ENCODE measurements around the gene ALOX12B.
A peak's percentile ranks its signal among the peaks of the same experiment; 100 is the strongest.
"Not testable (repeated sequence)": the region's sequence is repeated elsewhere in the genome, so short reads cannot be mapped to it uniquely, and the experiment has no call there.

The ALOX12B gene

GRCh38 chr17:8067806-8068205, 19.7 kb downstream of the ALOX12B start:
- DNase-seq, result no peak

- no peak for DNase-seq
Measured at GRCh38 chr17:8066841-8067775, 20.4 kb downstream of the ALOX12B start.

GRCh38 chr17:8064561-8065019, 22.9 kb downstream of the ALOX12B start:
- DNase-seq, result no peak

GRCh38 chr17:8063761-8064534, 23.6 kb downstream of the ALOX12B start:
- DNase-seq, result no peak

- no peak for DNase-seq
Measured at GRCh38 chr17:8062807-8063483, 24.6 kb downstream of the ALOX12B start.

- DNase-seq, result no peak
Measured at GRCh38 chr17:8062435-8062806, 25.1 kb downstream of the ALOX12B start.

- DNase-seq, result not testable (repeated sequence)
Measured at GRCh38 chr17:8061851-8062250, 25.7 kb downstream of the ALOX12B start.

GRCh38 chr17:8060274-8060673, 27.2 kb downstream of the ALOX12B start:
- peak in 30 of 58 donors; percentile 3 to 79 (median 38) for DNase-seq

GRCh38 chr17:8059131-8059530, 28.4 kb downstream of the ALOX12B start:
- DNase-seq, result no peak

- DNase-seq, result peak in 25 of 58 donors; percentile 2 to 64 (median 23)
Measured at GRCh38 chr17:8057691-8058114, 29.8 kb downstream of the ALOX12B start.

- DNase-seq, result no peak
Measured at GRCh38 chr17:8056976-8057625, 30.4 kb downstream of the ALOX12B start.

GRCh38 chr17:8056232-8056975, 31.1 kb downstream of the ALOX12B start:
- DNase-seq, result peak in 24 of 58 donors; percentile 12 to 64 (median 30)

GRCh38 chr17:8055851-8056231, 31.7 kb downstream of the ALOX12B start:
- no peak for DNase-seq

- DNase-seq, result no peak
Measured at GRCh38 chr17:8053600-8053999, 33.9 kb downstream of the ALOX12B start.

GRCh38 chr17:8052256-8053252, 35.0 kb downstream of the ALOX12B start:
- DNase-seq, result no peak

- no peak for DNase-seq
Measured at GRCh38 chr17:8051831-8052230, 35.7 kb downstream of the ALOX12B start.

- DNase-seq, result no peak
Measured at GRCh38 chr17:8048736-8049135, 38.8 kb downstream of the ALOX12B start.

- DNase-seq, result no peak
Measured at GRCh38 chr17:8048236-8048635, 39.3 kb downstream of the ALOX12B start.

- no peak for DNase-seq
Measured at GRCh38 chr17:8047769-8048110, 39.8 kb downstream of the ALOX12B start.
